K562 (cell line): ENCODE data around the gene SOAT1. TPM values are rescaled to one million over a fixed set of nuclear protein-coding genes. Genes with fewer than 3 reads are reported as not detected.

Experiments used
- BRCA1 ChIP-seq, 2 experiments: fragments of 450-650 bp in 1 of 2; sonication (generic) in 1 of 2; formaldehyde crosslinking in 1 of 2; IDR thresholded peaks; 2 replicates each; pipeline versions ENCODE4 v1.5.0 to v1.6.1; 2017 to 2020; ENCODE audit warnings: mild to moderate bottlenecking in 1 of 2, missing genetic modification reagents in 1 of 2
- ELF1 ChIP-seq: fragments of 200-800 bp; sonication (Bioruptor generic); IDR thresholded peaks from 2 replicates; pipeline ENCODE4 v1.6.1; 2016; ENCODE audit warnings: missing genetic modification characterization, missing compliant biosample characterization
- FOXK2 ChIP-seq, 2 experiments: fragments of 450-650 bp; IDR thresholded peaks in 1 of 2; conservative IDR thresholded peaks in 1 of 2; 2 replicates each; pipeline ENCODE4 v1.6.1; 2016; ENCODE audit warnings: low read depth in 2 of 2, mild to moderate bottlenecking in 1 of 2
- NR2C1 ChIP-seq, 2 experiments: fragments of 450-650 bp; IDR thresholded peaks; 2 replicates each; pipeline ENCODE4 v1.6.1; 2017; ENCODE audit warnings: mild to moderate bottlenecking in 2 of 2, antibody characterized with exemption in 1 of 2, inconsistent platforms in 1 of 2, missing compliant biosample characterization in 1 of 2, missing genetic modification characterization in 1 of 2
- RBBP5 ChIP-seq: fragments of 200-600 bp; sonication (generic); IDR thresholded peaks from 2 replicates; pipeline ENCODE4 v1.6.1; 2012; ENCODE audit warnings: borderline replicate concordance, mild to moderate bottlenecking, low read length, control low read depth, inconsistent platforms; ENCODE audit not compliant: insufficient read depth, poor library complexity, severe bottlenecking
- SMAD3 ChIP-seq: fragments of 450-650 bp; formaldehyde crosslinking; conservative IDR thresholded peaks from 2 replicates; pipeline ENCODE4 v1.4.0; 2020; ENCODE audit warnings: mild to moderate bottlenecking
- SREBF1 ChIP-seq: fragments of 150-350 bp; IDR thresholded peaks from 2 replicates; pipeline ENCODE4 v1.6.1; 2014; ENCODE audit warnings: antibody characterized with exemption, low read depth, low read length, borderline replicate concordance
- ZNF431 ChIP-seq: sonication (generic); formaldehyde crosslinking; IDR thresholded peaks from 2 replicates; pipeline ENCODE4 v1.8.0; 2022; ENCODE audit warnings: mild to moderate bottlenecking, missing genetic modification reagents
- polyA plus RNA-seq, 8 experiments: library from polyadenylated mRNA; depleted of rRNA in 4 of 8; stranded (reverse) in 5 of 8; unstranded in 3 of 8; fragments of >200 nt; fragmentation: Nextera tagmentation in 2 of 8; fragmentation: Illumina TruSeq in 1 of 8; extraction: Ambion mirVana in 2 of 8; extraction: Trizol in 1 of 8; gene quantifications; 2 replicates each; pipeline versions ENCODE4 v1.2.1 to v1.2.3, GENCODE V29; 2011 to 2014; ENCODE audit warnings: inconsistent platforms in 1 of 8, missing spikeins in 1 of 8
- total RNA-seq, 7 experiments: library from RNA; depleted of rRNA in 6 of 7; stranded (reverse); fragments of >200 nt in 6 of 7; fragmentation: Illumina TruSeq in 2 of 7; extraction: Trizol in 2 of 7; gene quantifications; 2 replicates each; pipeline versions ENCODE4 v1.2.1 to v1.2.3, GENCODE V29; 2011 to 2021; ENCODE audit warnings: low replicate concordance in 1 of 7
- TF ChIP-seq, protein P1 (sequence below): sonication (generic); formaldehyde crosslinking; IDR thresholded peaks from 2 replicates; pipeline ENCODE4 v1.8.0; 2022; ENCODE audit warnings: mild to moderate bottlenecking, missing genetic modification reagents
- TF ChIP-seq, protein P2 (sequence below): fragments of 450-650 bp; IDR thresholded peaks from 2 replicates; pipeline ENCODE4 v1.7.0; 2016; ENCODE audit warnings: borderline replicate concordance
- TF ChIP-seq, protein P3 (sequence below): fragments of 450-650 bp; formaldehyde crosslinking; IDR thresholded peaks from 2 replicates; pipeline ENCODE4 v1.4.0; 2022; ENCODE audit warnings: missing genetic modification characterization
- TF ChIP-seq, protein P4 (sequence below): fragments of 150-350 bp; conservative IDR thresholded peaks from 2 replicates; pipeline ENCODE4 v1.6.1; 2014; ENCODE audit warnings: low read length

Gene SOAT1
- total and polyA plus RNA-seq, 9 of the 15 experiments (the other 6 are each of a cell fraction or from before 2014, with no cell fraction given) = 5.5 to 29.1 (median 17.3) TPM

DNA sequence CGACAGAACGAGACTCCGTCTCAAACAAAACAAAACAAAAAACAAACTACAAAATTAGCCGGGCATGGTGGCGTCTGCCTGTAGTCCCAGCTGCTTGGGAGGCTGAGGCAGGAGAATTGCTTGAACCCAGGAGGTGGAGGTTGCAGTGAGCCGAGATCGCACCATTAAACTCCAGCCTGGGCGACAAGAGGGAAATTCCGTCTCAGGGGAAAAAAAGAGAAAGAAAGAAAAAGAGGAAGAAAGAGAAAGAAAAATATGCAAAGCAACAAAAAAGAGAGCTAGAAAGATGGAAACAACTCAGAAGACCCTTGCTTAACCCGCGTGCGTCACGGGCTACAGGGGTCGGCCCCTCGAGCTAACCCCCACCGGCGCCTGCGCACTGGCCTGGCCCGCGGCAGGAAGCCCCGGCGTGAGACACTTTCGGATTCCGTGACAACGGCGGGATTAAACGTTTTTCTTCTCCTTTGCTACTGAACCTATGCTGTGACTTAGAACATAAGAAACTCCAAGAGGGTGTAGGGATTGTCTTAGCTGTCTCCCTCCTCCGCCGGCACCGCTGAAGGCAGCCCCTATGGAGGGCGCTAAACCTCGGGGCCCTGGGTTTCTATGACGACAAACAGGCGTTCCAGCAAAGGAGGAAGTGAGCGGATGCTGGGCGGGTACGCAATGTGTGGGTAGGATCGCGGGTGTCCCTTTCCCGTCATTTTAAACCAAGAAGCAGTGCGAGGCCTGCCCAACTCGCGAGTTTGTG is 71.9 kb downstream of the SOAT1 start, which contains the start of gene AXDND1 (continued):
- TF ChIP-seq RBBP5 (peak; percentile 68), SREBF1 (no peak), ELF1 (tag) (peak; percentile 97), NR2C1 (IDR thresholded peaks at IDR 0.05) (peak; percentile 71), NR2C1 (tag; IDR thresholded peaks at IDR 0.05) (peak; percentile 67; the same call in 1 of the 2 replicates), FOXK2 (conservative IDR thresholded peaks at IDR 0.05 in 1 of 2, IDR thresholded peaks at IDR 0.05 in 1 of 2; ENCODE audit: low read depth in 2 of 2) (peak; percentile 56 to 72; a peak in 3 of 4 replicates), BRCA1 (IDR thresholded peaks at IDR 0.05) (no peak), BRCA1 (CRISPR knock-in tag; IDR thresholded peaks at IDR 0.05) (no peak), SMAD3 (CRISPR knock-in tag) (0 out of 2 replicates have a peak, but pooled peaks have one; percentile 45), ZNF431 (CRISPR knock-in tag) (peak; percentile 64; the same call in 1 of the 2 replicates)
- TF ChIP-seq, protein P1, sequence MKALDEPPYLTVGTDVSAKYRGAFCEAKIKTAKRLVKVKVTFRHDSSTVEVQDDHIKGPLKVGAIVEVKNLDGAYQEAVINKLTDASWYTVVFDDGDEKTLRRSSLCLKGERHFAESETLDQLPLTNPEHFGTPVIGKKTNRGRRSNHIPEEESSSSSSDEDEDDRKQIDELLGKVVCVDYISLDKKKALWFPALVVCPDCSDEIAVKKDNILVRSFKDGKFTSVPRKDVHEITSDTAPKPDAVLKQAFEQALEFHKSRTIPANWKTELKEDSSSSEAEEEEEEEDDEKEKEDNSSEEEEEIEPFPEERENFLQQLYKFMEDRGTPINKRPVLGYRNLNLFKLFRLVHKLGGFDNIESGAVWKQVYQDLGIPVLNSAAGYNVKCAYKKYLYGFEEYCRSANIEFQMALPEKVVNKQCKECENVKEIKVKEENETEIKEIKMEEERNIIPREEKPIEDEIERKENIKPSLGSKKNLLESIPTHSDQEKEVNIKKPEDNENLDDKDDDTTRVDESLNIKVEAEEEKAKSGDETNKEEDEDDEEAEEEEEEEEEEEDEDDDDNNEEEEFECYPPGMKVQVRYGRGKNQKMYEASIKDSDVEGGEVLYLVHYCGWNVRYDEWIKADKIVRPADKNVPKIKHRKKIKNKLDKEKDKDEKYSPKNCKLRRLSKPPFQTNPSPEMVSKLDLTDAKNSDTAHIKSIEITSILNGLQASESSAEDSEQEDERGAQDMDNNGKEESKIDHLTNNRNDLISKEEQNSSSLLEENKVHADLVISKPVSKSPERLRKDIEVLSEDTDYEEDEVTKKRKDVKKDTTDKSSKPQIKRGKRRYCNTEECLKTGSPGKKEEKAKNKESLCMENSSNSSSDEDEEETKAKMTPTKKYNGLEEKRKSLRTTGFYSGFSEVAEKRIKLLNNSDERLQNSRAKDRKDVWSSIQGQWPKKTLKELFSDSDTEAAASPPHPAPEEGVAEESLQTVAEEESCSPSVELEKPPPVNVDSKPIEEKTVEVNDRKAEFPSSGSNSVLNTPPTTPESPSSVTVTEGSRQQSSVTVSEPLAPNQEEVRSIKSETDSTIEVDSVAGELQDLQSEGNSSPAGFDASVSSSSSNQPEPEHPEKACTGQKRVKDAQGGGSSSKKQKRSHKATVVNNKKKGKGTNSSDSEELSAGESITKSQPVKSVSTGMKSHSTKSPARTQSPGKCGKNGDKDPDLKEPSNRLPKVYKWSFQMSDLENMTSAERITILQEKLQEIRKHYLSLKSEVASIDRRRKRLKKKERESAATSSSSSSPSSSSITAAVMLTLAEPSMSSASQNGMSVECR (CRISPR knock-in tag) = peak; percentile 89
- TF ChIP-seq, protein P2, sequence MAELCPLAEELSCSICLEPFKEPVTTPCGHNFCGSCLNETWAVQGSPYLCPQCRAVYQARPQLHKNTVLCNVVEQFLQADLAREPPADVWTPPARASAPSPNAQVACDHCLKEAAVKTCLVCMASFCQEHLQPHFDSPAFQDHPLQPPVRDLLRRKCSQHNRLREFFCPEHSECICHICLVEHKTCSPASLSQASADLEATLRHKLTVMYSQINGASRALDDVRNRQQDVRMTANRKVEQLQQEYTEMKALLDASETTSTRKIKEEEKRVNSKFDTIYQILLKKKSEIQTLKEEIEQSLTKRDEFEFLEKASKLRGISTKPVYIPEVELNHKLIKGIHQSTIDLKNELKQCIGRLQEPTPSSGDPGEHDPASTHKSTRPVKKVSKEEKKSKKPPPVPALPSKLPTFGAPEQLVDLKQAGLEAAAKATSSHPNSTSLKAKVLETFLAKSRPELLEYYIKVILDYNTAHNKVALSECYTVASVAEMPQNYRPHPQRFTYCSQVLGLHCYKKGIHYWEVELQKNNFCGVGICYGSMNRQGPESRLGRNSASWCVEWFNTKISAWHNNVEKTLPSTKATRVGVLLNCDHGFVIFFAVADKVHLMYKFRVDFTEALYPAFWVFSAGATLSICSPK = peak; percentile 73; the same call in 1 of the 2 replicates
- TF ChIP-seq, protein P3, sequence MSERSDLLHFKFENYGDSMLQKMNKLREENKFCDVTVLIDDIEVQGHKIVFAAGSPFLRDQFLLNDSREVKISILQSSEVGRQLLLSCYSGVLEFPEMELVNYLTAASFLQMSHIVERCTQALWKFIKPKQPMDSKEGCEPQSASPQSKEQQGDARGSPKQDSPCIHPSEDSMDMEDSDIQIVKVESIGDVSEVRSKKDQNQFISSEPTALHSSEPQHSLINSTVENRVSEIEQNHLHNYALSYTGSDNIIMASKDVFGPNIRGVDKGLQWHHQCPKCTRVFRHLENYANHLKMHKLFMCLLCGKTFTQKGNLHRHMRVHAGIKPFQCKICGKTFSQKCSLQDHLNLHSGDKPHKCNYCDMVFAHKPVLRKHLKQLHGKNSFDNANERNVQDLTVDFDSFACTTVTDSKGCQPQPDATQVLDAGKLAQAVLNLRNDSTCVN = 0 out of 2 replicates have a peak, but pooled peaks have one; percentile 40
- TF ChIP-seq, protein P4, sequence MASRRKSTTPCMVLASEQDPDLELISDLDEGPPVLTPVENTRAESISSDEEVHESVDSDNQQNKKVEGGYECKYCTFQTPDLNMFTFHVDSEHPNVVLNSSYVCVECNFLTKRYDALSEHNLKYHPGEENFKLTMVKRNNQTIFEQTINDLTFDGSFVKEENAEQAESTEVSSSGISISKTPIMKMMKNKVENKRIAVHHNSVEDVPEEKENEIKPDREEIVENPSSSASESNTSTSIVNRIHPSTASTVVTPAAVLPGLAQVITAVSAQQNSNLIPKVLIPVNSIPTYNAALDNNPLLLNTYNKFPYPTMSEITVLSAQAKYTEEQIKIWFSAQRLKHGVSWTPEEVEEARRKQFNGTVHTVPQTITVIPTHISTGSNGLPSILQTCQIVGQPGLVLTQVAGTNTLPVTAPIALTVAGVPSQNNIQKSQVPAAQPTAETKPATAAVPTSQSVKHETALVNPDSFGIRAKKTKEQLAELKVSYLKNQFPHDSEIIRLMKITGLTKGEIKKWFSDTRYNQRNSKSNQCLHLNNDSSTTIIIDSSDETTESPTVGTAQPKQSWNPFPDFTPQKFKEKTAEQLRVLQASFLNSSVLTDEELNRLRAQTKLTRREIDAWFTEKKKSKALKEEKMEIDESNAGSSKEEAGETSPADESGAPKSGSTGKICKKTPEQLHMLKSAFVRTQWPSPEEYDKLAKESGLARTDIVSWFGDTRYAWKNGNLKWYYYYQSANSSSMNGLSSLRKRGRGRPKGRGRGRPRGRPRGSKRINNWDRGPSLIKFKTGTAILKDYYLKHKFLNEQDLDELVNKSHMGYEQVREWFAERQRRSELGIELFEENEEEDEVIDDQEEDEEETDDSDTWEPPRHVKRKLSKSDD = peak; percentile 74; the same call in 1 of the 2 replicates
